ENCODE data around the gene BMP7.

The BMP7 gene

GRCh38 chr20:57142667-57143066, 123.8 kb downstream of the BMP7 start:
- no peak for TF ChIP-seq CTCF (IDR thresholded peaks at IDR 0.05)
- H3K9me3 ChIP-seq, result no peaks in the 10 kb centered on the region
- H3K36me3 ChIP-seq, result no peaks in the 10 kb centered on the region
- H3K4me3 ChIP-seq, result no peak overlapping the region
- no peak for DNase-seq
- peaks cover 0 to 6% of the 10 kb centered on the region in 2 donors for H3K27me3 ChIP-seq
- no peaks in the 10 kb centered on the region for H3K4me1 ChIP-seq
- no peak overlapping the region for H3K27ac ChIP-seq
- intact Hi-C loops (cut with DNase I; ENCODE audit: low total_unique reads), result no loop called here

GRCh38 chr20:57141492-57141891, 124.9 kb downstream of the BMP7 start:
- Histone ChIP-seq H3K27me3 (peaks cover 0 to 4% of the 10 kb centered on the region in 2 donors), H3K4me3 (no peak overlapping the region), H3K9me3 (no peaks in the 10 kb centered on the region), H3K36me3 (no peaks in the 10 kb centered on the region), H3K27ac (no peak overlapping the region), H3K4me1 (no peaks in the 10 kb centered on the region)
- TF ChIP-seq CTCF (IDR thresholded peaks at IDR 0.05), result no peak
- intact Hi-C loops (cut with DNase I; ENCODE audit: low total_unique reads), result no loop called here
- DNase-seq, result no peak

- Histone ChIP-seq H3K36me3 (no peaks in the 10 kb centered on the region), H3K27me3 (peaks cover 0 to 4% of the 10 kb centered on the region in 2 donors), H3K27ac (no peak overlapping the region), H3K4me1 (no peaks in the 10 kb centered on the region), H3K9me3 (no peaks in the 10 kb centered on the region), H3K4me3 (no peak overlapping the region)
- TF ChIP-seq CTCF (IDR thresholded peaks at IDR 0.05), result no peak
- DNase-seq, result peak in 1 of 2 donors; percentile 41
- intact Hi-C loops (cut with DNase I; ENCODE audit: low total_unique reads), result no loop called here
These were observed 126.0 kb downstream of the BMP7 start for GRCh38 chr20:57140416-57140965.

- Histone ChIP-seq H3K4me3 (no peak overlapping the region), H3K4me1 (no peaks in the 10 kb centered on the region), H3K27ac (no peak overlapping the region), H3K27me3 (peaks cover 0 to 7% of the 10 kb centered on the region in 2 donors), H3K36me3 (no peaks in the 10 kb centered on the region), H3K9me3 (no peaks in the 10 kb centered on the region)
- no peak for TF ChIP-seq CTCF (IDR thresholded peaks at IDR 0.05)
- intact Hi-C loops (cut with DNase I; ENCODE audit: low total_unique reads), result no loop called here
- DNase-seq, result no peak
These were observed 126.9 kb downstream of the BMP7 start for GRCh38 chr20:57139342-57140093.

GRCh38 chr20:57138198-57138995, 128.0 kb downstream of the BMP7 start:
- Histone ChIP-seq H3K36me3 (no peaks in the 10 kb centered on the region), H3K9me3 (no peaks in the 10 kb centered on the region), H3K27me3 (peaks cover 0 to 7% of the 10 kb centered on the region in 2 donors), H3K4me3 (no peak overlapping the region), H3K4me1 (no peaks in the 10 kb centered on the region), H3K27ac (no peak overlapping the region)
- TF ChIP-seq CTCF (IDR thresholded peaks at IDR 0.05), result no peak
- intact Hi-C loops (cut with DNase I; ENCODE audit: low total_unique reads), result no loop called here
- DNase-seq, result peak in 1 of 2 donors; percentile 19

Data from tibial artery (tissue), 4 donors.